GM23248 (cell line): ENCODE measurements around the gene RUVBL2.

Experiments
- EZH2 ChIP-seq: fragments of 200-600 bp; sonication (generic); IDR thresholded peaks from 2 replicates; pipeline ENCODE4 v1.6.1; 2018; ENCODE audit warnings: antibody characterized with exemption, mild to moderate bottlenecking; ENCODE audit not compliant: insufficient read depth, poor library complexity, severe bottlenecking
- EZH2phosphoT487 ChIP-seq: fragments of 200-600 bp; sonication (generic); IDR thresholded peaks from 2 replicates; pipeline ENCODE4 v1.6.1; 2018; ENCODE audit warnings: antibody characterized with exemption, moderate library complexity, mild to moderate bottlenecking, low read depth; ENCODE audit not compliant: insufficient read depth

DNA sequence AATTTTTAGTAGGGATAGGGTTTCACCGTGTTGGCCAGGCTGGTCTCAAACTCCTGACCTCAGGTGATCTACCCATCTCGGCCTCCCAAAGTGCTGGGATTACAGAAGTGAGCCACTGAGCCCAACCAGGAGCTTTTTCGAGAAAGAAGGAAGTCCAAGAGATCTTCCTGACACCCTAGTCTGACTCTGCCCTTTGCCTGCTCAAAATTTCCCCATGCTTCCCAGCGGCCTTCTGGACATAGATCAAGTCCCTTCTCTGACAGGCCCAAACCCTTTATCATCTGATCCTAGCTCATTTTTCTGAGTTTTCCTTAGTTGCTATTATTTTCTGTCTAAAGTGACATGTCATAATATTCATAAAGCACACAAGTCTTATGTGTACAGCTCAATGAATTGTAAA lies 40.5 kb upstream of the RUVBL2 start:
- TF ChIP-seq EZH2phosphoT487, result no peak
- no peak for TF ChIP-seq EZH2
